T-helper 2 cell treated with Interferon-gamma antibody and Interleukin-4, amounts not matched to agents 100 ng/mL and 5 ng/mL, for 36 hours (primary cell): ENCODE measurements around the gene CCDC28B. TPM values are rescaled to one million over a fixed set of nuclear protein-coding genes. Genes with fewer than 3 reads are reported as not detected.

Experiments used
- intact Hi-C: fragments of 100-400 bp; cut with micrococcal nuclease; formaldehyde crosslinking; loops from one replicate; pipeline ENCODE4 v1.15.1; 2023
- total RNA-seq: library from RNA; stranded (reverse); gene quantifications from 2 replicates; pipeline ENCODE4 v1.2.3, GENCODE V29; 2022

The CCDC28B gene
- total RNA-seq, 1 donor from 2014 or later: 35.5 TPM

DNA sequence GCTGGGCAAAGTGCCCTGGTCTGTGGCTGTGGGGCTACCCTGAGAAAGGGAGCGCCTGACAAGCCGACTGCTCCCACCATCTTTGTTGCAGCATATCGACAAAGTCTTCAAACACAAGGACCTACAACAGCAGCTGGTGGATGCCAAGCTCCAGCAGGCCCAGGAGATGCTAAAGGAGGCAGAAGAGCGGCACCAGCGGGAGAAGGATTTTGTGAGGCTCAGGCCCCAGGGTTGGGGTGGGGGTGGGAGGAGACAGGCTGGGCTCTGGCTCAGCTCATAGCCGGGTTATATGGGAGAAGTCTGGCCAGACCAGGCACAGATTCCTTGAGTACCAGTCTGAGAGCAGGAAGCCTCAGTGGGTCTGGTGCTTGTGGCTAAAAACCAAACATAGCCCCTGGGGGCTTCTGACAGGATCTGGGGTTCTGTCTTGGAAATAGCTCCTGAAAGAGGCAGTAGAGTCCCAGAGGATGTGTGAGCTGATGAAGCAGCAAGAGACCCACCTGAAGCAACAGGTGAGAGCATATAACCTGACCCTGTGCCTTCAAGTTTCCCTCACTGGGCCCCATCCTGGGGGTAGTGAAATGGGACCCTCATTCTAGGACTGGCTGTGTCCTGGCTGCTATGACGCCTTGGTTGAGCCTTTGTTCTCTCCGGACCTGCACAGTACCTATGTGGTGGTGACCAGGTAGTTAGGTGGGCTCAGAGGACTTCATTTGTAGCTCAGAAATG, 8.0 kb upstream of the CCDC28B start:
- intact Hi-C loops: no loop called here

DNA sequence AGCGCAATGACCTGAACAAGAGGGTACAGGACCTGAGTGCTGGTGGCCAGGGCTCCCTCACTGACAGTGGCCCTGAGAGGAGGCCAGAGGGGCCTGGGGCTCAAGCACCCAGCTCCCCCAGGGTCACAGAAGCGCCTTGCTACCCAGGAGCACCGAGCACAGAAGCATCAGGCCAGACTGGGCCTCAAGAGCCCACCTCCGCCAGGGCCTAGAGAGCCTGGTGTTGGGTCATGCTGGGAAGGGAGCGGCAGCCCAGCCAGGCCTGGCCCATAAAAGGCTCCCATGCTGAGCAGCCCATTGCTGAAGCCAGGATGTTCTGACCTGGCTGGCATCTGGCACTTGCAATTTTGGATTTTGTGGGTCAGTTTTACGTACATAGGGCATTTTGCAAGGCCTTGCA, 5.4 kb upstream of the CCDC28B start:
- intact Hi-C loops: no loop called here

DNA sequence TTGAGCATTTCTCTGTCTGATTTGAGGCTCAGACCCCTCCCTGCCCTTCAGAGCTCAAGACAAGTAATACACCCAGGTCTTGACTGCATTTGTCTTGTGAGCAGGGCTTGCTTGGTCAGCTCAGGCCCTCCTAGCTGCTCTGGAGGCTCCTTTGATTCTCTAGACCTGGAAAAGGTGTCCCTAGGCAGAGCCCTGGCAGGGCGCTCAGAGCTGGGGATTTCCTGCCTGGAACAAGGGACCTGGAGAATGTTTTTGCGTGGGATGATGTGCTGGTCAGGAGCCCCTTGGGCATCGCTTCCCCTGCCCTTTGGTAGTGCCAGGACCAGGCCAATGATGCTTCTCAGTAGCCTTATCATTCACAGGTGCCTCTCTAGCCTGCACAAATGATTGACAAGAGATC, 4.9 kb upstream of the CCDC28B start:
- intact Hi-C loops: no loop called here

DNA sequence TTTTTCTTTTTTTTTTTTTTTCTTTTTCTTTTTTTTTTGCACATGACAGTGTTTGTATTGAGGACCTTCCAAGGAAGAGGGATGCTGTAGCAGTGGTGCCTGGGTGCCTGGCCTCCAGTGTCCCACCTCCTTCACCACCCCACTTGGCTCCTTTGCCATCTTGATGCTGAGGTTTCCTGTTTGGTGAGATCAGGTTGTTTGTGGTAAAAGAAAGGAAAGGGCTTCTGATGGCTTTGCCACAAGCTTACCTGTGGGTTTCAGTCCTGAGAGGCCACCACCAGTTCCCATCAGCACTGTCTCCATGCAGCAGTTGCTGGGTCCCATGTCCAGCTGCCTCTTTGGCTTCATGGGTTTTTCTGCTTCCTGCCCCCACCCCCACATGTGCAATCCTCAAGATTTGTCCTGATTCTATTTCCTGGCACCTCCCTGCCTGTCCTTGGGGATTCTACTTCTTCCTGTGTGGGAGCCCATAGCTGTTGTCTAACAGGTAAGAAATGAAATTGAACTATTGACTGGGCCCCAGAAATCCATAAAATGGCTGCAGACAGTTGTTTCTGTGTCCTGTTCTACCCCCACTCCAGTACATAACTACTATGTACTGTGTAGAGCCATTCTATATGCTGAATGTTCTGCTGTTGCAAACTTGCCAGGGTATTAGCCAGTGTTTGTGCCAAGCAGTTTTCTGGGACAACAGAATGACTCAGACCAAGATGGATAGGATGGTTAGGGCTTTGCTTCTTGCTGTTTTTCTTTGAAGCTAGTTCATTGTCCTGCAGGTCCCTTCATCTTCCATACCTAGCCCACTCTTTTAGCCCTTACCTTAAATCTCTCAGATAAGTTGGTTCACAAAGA, 4.2 kb upstream of the CCDC28B start:
- intact Hi-C loops: no loop called here

DNA sequence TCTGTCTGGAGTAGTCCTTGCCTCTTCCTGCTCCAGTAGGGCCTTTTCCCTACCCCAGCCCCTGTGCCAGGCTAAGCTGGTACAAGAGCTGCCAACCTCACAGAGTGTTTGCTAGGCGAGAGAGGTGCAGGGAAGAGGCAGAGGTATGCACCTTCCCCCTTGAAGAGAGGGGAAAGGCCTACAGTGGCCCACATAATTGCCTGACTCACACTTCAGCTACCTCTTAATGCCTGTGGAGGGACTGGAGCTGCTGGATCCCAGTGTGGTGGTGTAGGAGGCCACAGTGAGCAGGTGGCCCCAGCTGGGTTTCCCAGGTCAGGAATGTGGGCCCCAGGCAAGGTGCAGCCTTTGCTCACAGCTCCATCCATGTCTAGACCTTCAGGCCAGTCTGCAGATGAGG, 3.3 kb upstream of the CCDC28B start:
- intact Hi-C loops: no loop called here

DNA sequence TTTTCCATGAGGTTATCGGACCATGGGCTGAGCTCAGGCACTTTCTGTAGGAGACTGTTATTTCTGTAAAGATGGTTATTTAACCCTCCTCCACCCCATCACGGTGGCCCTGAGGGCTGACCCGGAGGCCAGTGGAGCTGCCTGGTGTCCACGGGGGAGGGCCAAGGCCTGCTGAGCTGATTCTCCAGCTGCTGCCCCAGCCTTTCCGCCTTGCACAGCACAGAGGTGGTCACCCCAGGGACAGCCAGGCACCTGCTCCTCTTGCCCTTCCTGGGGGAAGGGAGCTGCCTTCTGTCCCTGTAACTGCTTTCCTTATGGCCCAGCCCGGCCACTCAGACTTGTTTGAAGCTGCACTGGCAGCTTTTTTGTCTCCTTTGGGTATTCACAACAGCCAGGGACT, 2.6 kb upstream of the CCDC28B start:
- intact Hi-C loops: no loop called here

DNA sequence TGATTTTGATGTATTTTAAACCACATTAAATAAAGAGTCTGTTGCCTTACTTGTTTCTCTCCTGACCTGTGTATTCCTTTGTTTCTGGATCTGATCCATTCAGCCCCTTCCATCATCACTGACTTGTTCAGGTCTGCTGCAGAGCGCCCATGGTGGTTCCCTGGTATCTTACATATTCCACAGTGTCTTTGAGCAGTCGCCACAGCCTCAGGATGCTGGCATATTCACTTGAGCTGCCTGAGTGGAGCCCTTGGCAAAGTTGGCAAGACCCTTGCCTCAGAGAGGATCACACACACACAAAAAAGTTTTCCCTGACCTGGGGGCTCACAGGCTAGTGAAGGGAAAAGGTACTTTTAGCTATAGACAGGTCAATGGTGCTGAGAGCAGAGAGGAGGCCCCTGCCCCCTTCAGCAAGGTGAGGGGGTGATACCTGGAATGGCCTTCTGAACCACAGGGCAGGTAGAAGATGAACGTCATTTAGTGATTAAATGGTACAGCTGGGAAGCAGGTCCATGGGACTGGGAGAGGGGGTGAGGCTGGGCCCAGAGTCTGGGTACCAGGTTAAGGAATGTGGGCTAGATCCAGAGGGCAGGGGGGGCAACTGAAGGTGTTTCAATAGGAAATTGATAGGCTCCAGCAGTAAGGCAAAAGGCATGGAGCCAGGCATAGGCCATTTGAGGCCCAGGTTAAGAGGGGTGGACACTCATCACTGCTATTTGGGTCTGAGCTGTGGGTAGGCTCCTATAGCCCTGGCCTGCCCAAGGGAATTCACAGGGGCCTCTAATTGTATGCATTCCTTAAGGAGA, 2.0 kb upstream of the CCDC28B start:
- intact Hi-C loops: no loop called here

- intact Hi-C loops: no loop called here
Observed at GRCh38 chr1:32199043-32199716, 1.2 kb upstream of the CCDC28B start.

DNA sequence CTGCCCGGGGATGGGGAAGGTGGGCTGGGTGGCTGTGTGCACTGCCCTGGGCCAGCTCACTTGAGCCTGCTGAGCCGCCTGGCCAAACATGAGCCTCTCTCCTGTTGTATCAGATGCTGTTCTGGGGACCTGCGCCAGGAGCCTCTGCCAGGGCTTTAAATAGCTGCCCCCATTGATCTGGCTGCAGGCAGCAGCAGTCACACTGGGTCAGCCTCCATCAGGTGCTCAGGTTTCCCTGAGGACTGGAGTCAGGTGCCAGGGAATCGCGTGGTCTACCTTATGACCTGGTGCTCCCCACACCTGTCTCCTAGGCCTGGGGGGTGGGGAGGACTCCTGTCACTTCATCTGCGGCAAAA, 700 bp upstream of the CCDC28B start:
- intact Hi-C loops: loop anchor here (1.0 to 5.0 kb wide), 7 partner anchors 19 to 213 kb away; partner anchors contain the start of genes BSDC1, EIF3I, KPNA6 and LCK

DNA sequence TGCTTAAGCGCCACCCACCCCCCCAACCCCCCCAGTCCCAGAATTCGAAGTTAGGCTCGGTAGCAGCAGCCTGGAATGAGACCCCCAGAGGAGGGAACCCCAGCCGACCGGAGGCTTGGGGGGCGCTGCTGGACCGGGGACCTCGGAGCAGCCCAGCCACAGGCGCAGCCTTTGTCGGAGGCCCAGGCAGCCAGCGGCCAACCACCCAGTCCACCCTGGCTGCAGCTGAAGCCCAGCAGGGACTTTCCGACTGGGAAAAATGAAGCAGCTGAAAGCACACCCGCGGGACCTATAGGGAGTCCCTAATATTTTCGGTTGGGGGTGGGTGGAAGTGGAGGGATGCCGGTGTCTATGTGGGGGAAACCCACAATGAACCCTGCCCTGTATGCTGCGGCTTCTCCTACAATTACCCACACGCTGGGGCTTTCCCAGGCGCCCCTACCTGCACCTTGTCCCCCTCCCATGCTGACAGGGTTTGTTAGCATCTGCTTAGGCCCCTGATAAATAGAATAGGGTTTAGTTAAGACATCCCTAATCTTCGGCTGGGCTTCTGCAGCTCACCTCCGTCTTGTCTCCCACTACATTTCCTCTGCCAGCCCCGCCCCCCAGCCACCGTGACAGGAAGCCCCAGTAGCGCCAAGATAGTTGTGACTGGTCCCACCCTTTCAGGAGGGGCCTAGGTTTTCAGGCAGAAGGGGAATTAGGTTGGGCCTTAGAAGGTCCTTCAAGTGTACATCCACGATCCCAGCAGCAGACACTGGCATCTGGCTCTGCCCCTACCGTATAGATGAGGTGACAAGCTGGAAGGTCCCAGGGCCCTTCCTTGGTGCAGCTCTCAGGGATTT, 838 bp downstream of the CCDC28B start:
- intact Hi-C loops: loop anchor here (1.0 to 5.0 kb wide), 7 partner anchors 20 to 211 kb away; partner anchors contain the start of genes BSDC1, EIF3I, LCK and TMEM234

DNA sequence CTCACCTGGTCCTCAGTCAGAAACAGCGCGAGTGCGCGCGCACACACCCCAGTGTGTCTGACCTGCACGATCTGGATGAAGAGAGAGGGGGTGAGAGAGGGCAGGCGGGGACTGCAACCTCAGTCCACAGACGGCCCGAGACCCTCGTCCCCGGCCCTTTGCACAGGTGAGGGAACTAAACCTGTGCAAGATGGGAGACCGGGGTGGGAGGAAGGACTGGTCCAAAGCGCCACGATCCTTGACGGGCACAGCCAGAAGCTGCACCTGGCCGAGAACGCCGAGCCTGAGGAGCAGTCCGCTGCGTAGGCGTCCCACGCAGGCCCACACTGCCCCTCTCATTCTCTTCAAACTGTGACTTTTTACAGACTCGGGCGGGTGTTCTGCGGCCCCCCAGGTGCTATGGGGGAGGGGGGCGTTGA, 4.6 kb downstream of the CCDC28B start:
- intact Hi-C loops: loop anchor here (5.0 kb wide), 2 partner anchors 187 to 207 kb away; partner anchors contain the start of gene BSDC1

DNA sequence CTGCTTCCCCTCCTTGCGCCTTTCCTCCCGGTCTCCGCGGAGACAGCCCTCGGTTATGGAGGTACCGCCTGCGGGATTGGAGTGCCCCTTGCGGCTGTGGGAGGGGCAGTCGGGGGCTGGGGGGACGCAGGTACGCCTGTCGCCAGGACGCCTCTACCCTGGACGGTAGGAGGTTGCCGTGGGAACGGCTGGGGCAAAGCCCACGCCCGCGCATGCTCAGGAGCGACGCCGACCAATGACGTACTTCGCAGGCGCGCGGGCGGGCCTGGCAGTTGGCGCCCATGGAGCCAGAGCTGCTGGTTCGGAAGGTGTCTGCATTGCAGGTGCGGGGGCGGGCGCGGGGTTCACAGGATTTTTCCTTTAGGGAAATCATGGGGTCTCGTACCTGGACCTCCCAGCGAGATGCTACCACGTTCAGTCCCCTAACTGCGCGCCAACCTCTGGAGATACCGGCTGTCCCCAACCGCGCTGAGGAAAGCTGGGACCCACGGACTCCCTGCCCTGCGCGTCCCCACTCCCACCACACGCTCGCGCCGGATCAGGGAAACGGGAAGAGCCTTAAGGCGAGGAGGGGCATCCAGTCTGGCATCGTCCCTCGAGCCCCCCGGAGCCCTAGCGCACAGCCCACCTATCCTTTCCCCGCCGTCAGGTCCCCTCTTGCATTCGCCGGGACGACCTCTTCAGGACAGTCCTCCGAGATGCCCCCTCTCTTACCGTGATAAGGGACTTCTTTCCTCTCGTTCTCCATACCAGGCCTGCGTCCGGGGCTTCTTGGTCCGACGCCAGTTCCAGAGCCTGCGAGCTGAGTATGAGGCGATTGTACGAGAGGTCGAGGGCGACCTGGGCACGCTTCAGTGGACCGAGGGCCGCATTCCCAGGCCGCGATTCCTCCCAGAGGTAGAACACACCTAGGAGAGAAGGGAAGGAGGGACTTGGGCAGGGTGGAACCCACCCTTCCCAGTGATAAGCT, 5.3 kb downstream of the CCDC28B start, which contains the start of gene IQCC:
Gene IQCC (plus strand): TSS at position 271 of the 970 bp plus-strand sequence. CDS start 11 bp downstream, at position 282.
- intact Hi-C loops: no loop called here

GRCh38 chr1:32208469-32208868, 8.1 kb downstream of the CCDC28B start:
- intact Hi-C loops: no loop called here

GRCh38 chr1:32208891-32209328, 8.5 kb downstream of the CCDC28B start, which contains the start of gene DCDC2B:
DCDC2B (plus strand) TSS chr1:32209089; CDS start chr1:32209094, 5 bp downstream.
- intact Hi-C loops: no loop called here

DNA sequence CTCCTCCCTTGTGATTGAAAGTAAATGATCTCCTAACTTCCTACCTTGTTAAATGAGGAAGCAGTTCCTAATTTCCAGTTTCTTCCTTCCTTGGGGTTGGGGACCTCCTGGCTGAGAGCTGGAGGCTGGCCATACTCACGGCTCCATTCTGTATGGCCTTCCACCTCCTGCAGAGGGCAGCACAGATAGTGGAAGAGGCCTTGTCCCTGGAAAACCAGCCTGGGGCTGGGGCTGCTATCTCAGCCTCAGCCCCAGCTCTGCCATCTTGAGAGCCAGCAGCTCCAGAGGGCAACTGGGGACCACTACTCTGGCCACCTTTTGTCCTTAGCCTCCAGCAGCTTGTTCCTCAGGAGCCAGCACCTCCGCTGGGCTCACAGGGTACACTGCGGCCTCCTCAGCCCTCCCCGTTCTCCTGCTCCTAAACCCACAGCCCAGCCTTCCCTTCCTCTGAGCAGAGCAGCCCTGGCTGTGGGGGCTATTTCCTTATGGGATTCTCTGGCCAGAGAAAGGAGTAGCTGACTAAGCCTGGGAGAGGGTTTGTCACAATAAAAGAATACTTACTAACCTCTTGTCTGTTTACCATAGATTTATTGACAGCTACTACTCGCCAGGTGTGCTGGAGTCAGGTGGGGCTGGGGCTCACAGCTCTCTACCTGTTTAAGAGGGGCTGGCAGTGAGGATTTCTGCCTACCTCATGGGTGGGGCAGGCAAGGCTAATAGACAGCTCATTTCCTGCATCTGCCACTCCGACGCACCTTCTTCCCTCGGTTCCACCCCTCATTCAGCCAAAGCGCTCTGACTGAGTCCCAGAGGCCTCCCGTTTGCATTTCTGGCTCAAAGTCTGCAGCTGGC, 15.5 kb downstream of the CCDC28B start:
- intact Hi-C loops: loop anchor here (1.0 kb wide), 2 partner anchors 156 to 198 kb away; no protein-coding TSS in a partner anchor

- intact Hi-C loops: no loop called here
Observed at GRCh38 chr1:32216566-32216965, 16.2 kb downstream of the CCDC28B start.

- intact Hi-C loops: no loop called here
Observed at GRCh38 chr1:32219022-32219421, 18.6 kb downstream of the CCDC28B start.
